CMK (cell line): ENCODE results near the gene GLIS1.

Experiments used
- DNase-seq: peaks from one replicate; pipeline ENCODE4 v3.0.0-alpha.2; 2010; ENCODE audit warnings: low read depth

Gene GLIS1

GRCh38 chr1:53617851-53618499, 121.0 kb downstream of the GLIS1 start:
- DNase-seq = no peak

- DNase-seq = no peak
Measured at GRCh38 chr1:53617382-53617781, 121.6 kb downstream of the GLIS1 start.

- DNase-seq = no peak
Measured at GRCh38 chr1:53616927-53617326, 122.0 kb downstream of the GLIS1 start.

- DNase-seq = no peak
Measured at GRCh38 chr1:53616511-53616910, 122.5 kb downstream of the GLIS1 start.

GRCh38 chr1:53615101-53615500, 123.9 kb downstream of the GLIS1 start:
- no peak for DNase-seq

- no peak for DNase-seq
Measured at GRCh38 chr1:53614231-53615021, 124.5 kb downstream of the GLIS1 start.

DNA sequence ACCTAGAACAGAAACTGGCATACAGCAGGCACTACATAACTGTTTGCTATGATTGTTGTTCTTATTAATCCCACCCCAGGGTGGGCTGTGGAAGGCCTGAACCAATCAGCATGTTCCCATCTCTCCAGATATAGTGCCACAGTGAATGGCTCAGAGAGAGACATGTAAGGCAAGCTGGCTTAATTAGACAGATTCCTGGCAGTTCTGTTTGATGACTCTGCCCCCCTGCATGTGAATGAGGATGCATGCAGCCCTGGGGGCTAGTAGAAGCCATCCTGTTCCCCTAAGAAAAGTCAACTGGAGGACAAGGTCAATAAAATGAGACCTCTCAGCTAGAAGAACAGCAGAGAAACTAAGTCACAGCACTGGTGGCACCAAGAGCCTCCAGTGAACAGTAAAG, 130.3 kb downstream of the GLIS1 start:
- DNase-seq = no peak

- DNase-seq = no peak
Measured at GRCh38 chr1:53608071-53608470, 130.9 kb downstream of the GLIS1 start.

- no peak for DNase-seq
Measured at GRCh38 chr1:53606651-53607051, 132.3 kb downstream of the GLIS1 start.

GRCh38 chr1:53606197-53606596, 132.8 kb downstream of the GLIS1 start:
- DNase-seq = no peak

DNA sequence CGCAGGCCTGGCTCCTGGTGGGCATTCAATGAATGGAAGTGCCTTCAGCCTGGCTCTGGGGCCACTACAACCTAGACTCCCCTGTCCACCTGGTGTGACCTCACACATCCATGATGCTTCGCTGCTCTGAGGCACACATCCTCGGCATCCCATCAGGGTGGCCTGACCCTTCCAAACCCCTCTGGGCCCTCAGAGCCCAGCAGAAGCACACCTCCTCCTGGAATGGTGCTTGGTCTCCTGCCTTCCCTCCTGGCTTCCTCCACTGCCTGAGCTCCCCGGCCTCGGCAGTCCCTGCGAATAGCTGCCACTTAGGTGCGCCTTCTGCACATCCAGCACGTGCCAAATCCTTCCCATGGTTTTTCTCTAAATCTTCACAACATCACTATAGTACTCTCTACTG, 133.8 kb downstream of the GLIS1 start:
- no peak for DNase-seq

DNA sequence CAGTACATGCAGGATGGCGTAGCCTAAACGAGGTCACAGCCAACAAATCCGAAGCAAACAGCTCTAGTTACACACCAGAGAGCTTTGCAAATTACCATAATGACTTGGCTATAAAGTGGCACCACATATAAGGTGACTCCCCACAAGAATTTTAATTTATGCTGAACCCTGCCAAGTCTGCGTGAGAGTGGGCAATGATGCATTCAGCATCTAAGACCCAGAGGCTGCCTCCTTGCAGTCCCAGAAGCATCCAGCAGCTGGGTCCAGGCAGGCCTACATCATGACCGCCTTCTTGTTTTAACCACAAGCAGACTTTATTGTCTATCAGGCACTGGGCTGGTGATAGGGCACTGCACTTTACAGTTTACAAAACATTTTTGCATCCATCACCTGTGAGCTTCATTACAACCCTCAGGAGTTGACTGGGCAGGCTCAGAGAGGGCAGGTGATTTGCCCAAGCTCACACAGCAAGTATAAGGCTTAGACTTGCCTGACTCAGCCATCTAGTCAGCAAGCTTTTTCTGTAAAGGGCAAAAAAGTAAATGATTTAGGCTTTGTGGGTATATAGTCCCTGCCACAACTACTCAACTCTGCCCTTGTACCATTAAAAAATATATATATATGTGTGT, 134.6 kb downstream of the GLIS1 start:
- DNase-seq = no peak

- DNase-seq = no peak
Measured at GRCh38 chr1:53603431-53603830, 135.5 kb downstream of the GLIS1 start.

DNA sequence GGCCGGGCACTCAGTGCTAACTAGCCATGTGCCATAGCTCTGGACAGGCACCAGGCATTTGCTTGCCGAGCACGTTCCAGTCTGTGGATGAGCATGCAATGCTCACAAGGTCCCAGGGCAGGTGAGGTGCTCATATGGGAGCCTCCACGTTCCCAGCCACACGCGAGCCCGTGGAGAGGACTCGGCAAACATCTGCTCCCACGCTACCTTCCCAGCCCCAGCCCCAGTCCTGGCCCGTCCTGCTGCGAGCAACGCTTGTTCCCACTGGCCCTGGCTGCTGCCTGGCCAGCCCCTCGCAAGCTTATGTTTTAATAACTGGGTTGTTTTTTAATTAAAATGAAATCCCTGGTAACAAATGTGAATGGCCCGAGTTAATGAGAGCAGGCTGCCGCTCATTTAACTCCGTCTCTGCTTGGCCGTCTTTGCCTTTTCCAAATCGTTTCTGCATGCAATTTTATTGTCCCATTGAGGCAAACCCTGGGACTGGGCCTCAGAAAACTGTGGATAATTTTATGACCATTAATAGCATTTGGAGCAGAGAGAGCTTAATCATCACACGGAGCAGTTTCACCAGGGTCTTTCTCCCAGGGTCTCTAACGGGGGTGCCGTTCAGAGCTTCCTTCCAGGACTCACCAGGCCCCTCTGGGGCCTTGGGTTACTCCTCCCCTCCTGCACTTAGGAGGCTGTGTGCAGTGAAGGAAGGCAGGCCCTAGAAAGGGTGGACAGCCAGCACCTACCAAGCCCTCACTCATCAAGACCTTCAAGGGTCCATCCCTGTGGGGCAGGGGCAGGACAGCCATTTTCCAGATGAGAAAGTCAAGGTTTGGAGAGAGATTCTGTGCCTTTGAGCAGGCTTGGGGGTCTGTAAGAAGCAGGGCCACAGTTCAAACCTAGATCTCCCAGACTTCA, 136.8 kb downstream of the GLIS1 start:
- DNase-seq = no peak

GRCh38 chr1:53601031-53601745, 137.8 kb downstream of the GLIS1 start:
- no peak for DNase-seq

GRCh38 chr1:53600561-53600960, 138.4 kb downstream of the GLIS1 start:
- no peak for DNase-seq

DNA sequence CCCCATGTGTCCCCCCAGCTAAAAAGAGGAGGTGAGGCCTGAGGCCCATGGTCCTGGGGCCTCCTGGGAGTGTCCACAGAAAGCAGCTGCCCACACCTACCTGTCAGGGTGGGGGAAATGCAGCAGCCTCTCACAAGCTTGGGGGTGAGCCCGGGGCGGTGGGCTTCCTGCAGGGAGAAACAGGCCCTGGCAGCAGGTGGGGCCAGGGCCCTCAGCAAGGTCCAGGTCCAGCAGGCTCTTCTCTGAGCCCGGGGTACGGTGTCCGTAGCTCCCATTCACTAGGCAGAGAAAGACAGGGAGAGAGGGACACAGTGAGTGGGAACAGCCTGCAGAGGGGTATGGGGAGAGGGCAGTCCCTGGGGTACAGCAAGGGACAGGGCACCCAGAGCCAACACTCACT, 139.0 kb downstream of the GLIS1 start:
- no peak for DNase-seq

- DNase-seq = no peak
Measured at GRCh38 chr1:53599481-53599880, 139.5 kb downstream of the GLIS1 start.

GRCh38 chr1:53598966-53599365, 140.0 kb downstream of the GLIS1 start:
- DNase-seq = no peak

- DNase-seq = no peak
Measured at GRCh38 chr1:53595906-53596305, 143.1 kb downstream of the GLIS1 start.

DNA sequence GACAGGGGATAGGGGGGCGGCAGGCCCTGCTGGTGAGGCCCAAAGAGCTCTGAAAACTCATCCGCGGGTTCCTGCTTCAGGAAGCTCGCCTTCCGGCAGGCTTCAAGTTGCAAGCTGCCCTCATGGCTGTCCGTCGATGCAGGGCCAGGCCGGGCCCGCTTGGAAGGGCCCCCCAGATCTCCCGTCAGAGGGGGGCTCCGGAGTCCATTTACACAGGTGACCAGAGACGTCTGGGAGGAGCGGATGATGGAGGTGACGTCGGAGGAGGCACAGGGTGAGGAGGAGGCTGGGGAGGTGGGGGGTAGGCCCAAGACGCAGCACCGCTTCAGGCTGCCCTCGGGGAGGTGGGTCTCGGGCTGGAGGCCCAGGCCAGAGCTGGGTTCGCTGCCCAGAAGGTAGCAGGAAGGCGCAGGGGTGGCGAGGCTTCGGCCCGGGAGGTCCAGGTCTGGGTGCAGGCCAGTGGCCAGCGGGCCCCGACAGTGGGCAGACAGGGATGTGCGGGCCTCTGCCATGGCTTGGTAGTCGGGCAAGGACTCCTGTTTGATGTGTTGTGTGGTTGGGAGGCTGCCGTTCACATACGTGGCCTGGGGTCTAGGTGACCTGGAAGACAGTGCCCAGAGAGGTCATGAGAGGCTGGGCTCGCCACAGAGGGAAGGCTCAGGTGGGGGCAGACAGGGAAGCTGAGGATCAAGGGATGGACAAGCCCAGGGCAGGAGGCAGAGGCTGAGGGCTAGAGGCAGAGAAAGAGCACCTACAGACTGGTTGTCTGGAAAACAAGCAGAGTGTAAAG, 144.4 kb downstream of the GLIS1 start:
- DNase-seq = no peak
